Right lobe of liver (tissue), 6 donors: Measurements from ENCODE around the gene ENGASE. TPM values are rescaled to one million over a fixed set of nuclear protein-coding genes. Genes with fewer than 3 reads are reported as not detected.

Source experiments
- ATAC-seq, 4 donors: fragments of 200-7000 bp; cut with Tn5 transposase; one replicate each; pipeline ENCODE4 v1.9.1; 2020; ENCODE audit warnings: mild to moderate bottlenecking in 4 of 4, moderate library complexity in 4 of 4
- DNase-seq, 3 donors: peaks; one replicate each; pipeline ENCODE4 v3.0.0-alpha.2; 2020
- H3K27ac ChIP-seq, 3 donors: fragments of 200-600 bp; one replicate each; pipeline ENCODE4 v1.8.0; 2022
- H3K27me3 ChIP-seq, 2 donors: fragments of 200-600 bp; one replicate each; pipeline ENCODE4 v1.8.0; 2022
- H3K36me3 ChIP-seq, 4 donors: fragments of 200-600 bp; sonication (generic) in 1 of 4; one replicate each; pipeline versions ENCODE4 v1.5.1 to v1.8.0; 2017 to 2022; ENCODE audit warnings: control low read depth in 1 of 4
- H3K4me1 ChIP-seq, 4 donors: fragments of 200-600 bp; sonication (generic) in 1 of 4; one replicate each; pipeline versions ENCODE4 v1.5.1 to v1.8.0; 2017 to 2022; ENCODE audit warnings: control low read depth in 1 of 4
- H3K4me3 ChIP-seq, 3 donors: fragments of 200-600 bp; one replicate each; pipeline ENCODE4 v1.8.0; 2022
- H3K9me3 ChIP-seq, 4 donors: fragments of 200-600 bp; sonication (generic) in 1 of 4; one replicate each; pipeline versions ENCODE4 v1.5.1 to v1.8.0; 2017 to 2022; ENCODE audit warnings: control low read depth in 1 of 4
- CTCF ChIP-seq, 4 donors: fragments of 200-600 bp in 3 of 4; fragments of 450-650 bp in 1 of 4; IDR thresholded peaks; one replicate each; pipeline versions ENCODE4 v1.5.1 to v1.8.0; 2016 to 2022; ENCODE audit warnings: antibody characterized with exemption in 4 of 4, mild to moderate bottlenecking in 2 of 4
- POLR2A ChIP-seq: fragments of 450-650 bp; IDR thresholded peaks from one replicate; pipeline ENCODE4 v1.6.1; 2017; ENCODE audit warnings: antibody characterized with exemption, mild to moderate bottlenecking
- WGBS: methylation state at CpG from one replicate; pipeline ENCODE4 v1.1.6; 2018; ENCODE audit warnings: low coverage, low lambda C conversion rate; ENCODE audit not compliant: insufficient coverage; ENCODE audit errors: missing lambda C conversion rate; 5-methylcytosine and 5-hydroxymethylcytosine counted together
- intact Hi-C, 2 donors: fragments of 100-400 bp; cut with DNase I; formaldehyde crosslinking; loops; one replicate each; pipeline versions ENCODE4 v1.11.2 to v1.14.1; 2022
- total RNA-seq, 6 experiments: library from RNA; depleted of rRNA in 2 of 6; stranded (reverse); fragments of >200 nt in 2 of 6; fragmentation: NEBNext Ultra II Directional in 3 of 6; extraction: Animal tissue kit (Norgen Biotek cat#: 25700) in 3 of 6; gene quantifications; one replicate each; pipeline versions ENCODE4 v1.1.0 to v1.2.4, GENCODE V29; 2016 to 2023
- donor health status: DM: no; HTN: yes; CAD: no.
- donor health status: DM: no; HTN: no; CAD: no.
- donor health status: DM: no; HTN: no; CAD: no.
- donor health status: DM: no; HTN: yes; CAD: no.
- donor health status: DM: no; HTN: yes; CAD: no.

ENGASE gene
- total RNA-seq, 6 experiments from 2014 or later = 7.4 to 63.7 (median 39.1) TPM

GRCh38 chr17:79131701-79132100 lies 57.1 kb downstream of the ENGASE start:
- no peak overlapping the region for H3K4me3 ChIP-seq
- 80% methylated on average over 2 of the region's 8 CpGs for WGBS
- no peak overlapping the region for H3K27ac ChIP-seq
- no peaks in the 10 kb centered on the region for H3K36me3 ChIP-seq
- ATAC-seq (no peak), DNase-seq (no peak)
- TF ChIP-seq CTCF (IDR thresholded peaks at IDR 0.05) (no peak), POLR2A (no peak)
- no peaks in the 10 kb centered on the region for H3K27me3 ChIP-seq
- intact Hi-C loops = no loop called here
- H3K9me3 ChIP-seq = no peaks in the 10 kb centered on the region
- no peaks in the 10 kb centered on the region for H3K4me1 ChIP-seq

DNA sequence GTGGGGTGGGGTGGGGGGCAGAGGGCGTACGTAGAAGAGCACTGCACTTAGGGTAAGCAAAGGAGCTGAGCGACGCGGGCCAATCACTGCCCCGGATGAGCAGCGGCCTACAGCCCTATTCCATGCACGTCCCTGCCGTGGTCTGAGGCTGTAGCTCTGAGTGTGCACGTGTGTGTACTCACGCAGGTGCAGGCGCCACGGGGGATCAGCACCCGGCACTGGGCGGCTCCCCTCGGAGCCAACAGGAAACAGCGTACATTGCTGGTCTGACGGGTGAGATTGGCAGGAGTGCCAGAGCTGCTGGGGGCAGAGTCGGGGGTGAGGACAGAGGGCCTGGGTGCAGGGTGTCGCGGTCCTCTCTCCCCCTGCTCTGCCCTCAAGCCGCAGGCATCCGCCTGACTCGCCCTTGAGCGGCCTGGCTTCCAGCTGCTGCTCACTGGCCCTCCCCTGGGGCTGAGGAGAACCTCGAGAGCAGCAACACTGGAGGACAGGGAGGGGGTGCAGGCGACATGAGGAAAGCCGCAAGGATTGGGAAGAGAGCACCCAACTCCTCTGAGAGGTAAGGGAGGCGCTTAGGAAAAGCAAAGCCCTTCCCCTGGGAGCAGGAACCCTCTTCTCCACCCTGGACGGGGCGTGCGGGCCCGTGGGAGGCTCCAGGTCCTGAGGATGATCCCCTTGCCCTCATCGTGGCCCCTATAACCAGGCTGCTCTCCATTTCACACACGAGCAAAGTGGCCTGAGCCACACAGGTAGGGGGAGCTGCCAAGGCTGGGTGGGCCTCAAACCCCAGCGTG lies 57.8 kb downstream of the ENGASE start:
- intact Hi-C loops = no loop called here
- no peaks in the 10 kb centered on the region for H3K9me3 ChIP-seq
- H3K27me3 ChIP-seq = no peaks in the 10 kb centered on the region
- DNase-seq = no peak
- H3K4me3 ChIP-seq = no peak overlapping the region
- H3K27ac ChIP-seq = no peak overlapping the region
- 40% methylated on average over 1 of the region's 36 CpGs for WGBS
- H3K36me3 ChIP-seq = no peaks in the 10 kb centered on the region
- TF ChIP-seq POLR2A = no peak
- no peak for TF ChIP-seq CTCF (IDR thresholded peaks at IDR 0.05)
- no peak for ATAC-seq
- H3K4me1 ChIP-seq = no peaks in the 10 kb centered on the region

- DNase-seq = no peak
- no peaks in the 10 kb centered on the region for H3K9me3 ChIP-seq
- no peak overlapping the region for H3K4me3 ChIP-seq
- no peaks in the 10 kb centered on the region for H3K27me3 ChIP-seq
- ATAC-seq = no peak
- 67% methylated on average over 1 of the region's 1 CpG for WGBS
- intact Hi-C loops = no loop called here
- H3K4me1 ChIP-seq = no peaks in the 10 kb centered on the region
- H3K27ac ChIP-seq = no peak overlapping the region
- H3K36me3 ChIP-seq = no peaks in the 10 kb centered on the region
- no peak for TF ChIP-seq CTCF (IDR thresholded peaks at IDR 0.05)
- no peak for TF ChIP-seq POLR2A
Observed at GRCh38 chr17:79133214-79133613, 58.6 kb downstream of the ENGASE start.

DNA sequence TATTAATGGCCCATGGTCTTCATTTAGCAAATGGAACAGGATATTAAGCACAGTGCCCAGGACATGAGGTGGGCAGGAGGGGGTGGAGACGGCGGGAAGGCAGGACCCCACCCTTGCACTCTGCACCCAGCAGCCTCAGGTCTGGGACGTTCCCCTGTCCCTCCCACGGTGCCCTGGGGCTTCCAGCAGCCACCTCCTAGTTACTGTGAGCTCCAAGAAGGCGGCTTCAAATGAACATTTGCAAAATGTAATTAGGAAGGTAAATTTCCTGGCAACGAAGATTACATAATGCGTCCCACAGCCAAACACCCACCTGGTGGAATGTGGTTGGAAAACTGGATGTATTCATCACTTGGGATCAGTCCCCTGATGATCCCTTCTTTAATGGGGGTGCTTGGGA lies 59.4 kb downstream of the ENGASE start:
- TF ChIP-seq CTCF (IDR thresholded peaks at IDR 0.05) (no peak), POLR2A (no peak)
- intact Hi-C loops = no loop called here
- Histone ChIP-seq H3K9me3 (no peaks in the 10 kb centered on the region), H3K27me3 (no peaks in the 10 kb centered on the region), H3K4me3 (no peak overlapping the region), H3K27ac (no peak overlapping the region), H3K4me1 (no peaks in the 10 kb centered on the region), H3K36me3 (no peaks in the 10 kb centered on the region)
- ATAC-seq (no peak), DNase-seq (no peak)
- 23% methylated on average over 5 of the region's 7 CpGs for WGBS
